ENCODE measurements around the gene TRIM9.

GRCh38 chr14:51059032-51059431 is 35.9 kb downstream of the TRIM9 start:
- TF ChIP-seq POLR2A (IDR thresholded peaks at IDR 0.05): no peak
- TF ChIP-seq CTCF (IDR thresholded peaks at IDR 0.05): no peak
